NCI-H1092 (cell line): ENCODE measurements around the gene LBHD2.
A peak's percentile ranks its signal among the peaks of the same experiment; 100 is the strongest.
"Not testable (repeated sequence)": the region's sequence is repeated elsewhere in the genome, so short reads cannot be mapped to it uniquely, and the experiment has no call there.

Source experiments
- DNase-seq: peaks from one replicate; lab custom pipeline; 2025; lab: John Stamatoyannopoulos, UW

LBHD2 gene

DNA sequence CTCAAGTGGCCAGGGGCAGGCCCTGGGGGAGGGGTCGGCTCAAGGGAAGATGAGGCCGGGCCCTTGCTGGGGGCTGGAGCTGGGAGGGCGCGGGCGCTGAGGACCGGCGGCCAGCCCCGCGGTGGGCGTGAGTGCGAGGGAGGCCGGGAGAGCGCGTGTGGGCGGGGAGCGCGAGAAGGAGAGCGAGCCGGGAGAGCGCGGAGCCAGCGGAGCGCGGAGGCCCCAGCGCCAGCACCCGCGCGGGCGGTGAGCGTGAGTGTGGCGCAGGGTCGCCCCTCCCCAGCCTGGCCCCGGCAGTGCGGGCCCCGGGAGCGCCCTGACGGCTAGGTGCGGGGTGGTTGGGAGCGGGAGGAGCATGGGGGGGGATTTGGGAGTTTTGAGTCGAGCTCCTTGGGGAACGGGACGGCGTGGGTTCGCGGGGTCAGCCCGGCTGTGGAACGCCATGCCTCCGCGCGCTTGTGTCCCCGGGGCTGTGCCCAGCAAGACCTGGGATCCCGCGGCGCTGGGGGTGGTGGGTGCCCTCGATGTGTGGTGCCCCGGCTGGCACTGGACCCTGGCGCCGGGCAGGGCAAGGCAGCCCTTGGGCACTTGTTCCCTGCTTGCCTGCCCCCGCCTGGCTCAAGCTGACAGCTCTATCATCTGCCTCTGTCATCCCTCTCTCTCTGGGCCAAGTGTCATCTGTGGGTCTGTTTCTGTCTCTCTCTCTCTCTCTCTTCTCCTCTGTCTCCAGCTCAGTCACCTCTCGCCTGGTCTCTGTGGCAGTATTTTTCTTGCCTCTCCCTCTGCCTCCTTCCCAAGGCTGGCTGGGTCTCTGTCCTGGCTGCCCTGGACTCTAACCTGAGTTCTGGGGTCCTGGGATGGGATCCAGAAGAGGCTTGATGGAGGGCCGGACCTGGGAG lies at the start of gene LBHD2:
Gene LBHD2, plus strand, starts transcription at position 190 of the 899 bp plus-strand sequence. CDS start 1,803 bp downstream, outside the sequence.
- no peak for DNase-seq

- DNase-seq = no peak
Observed at GRCh38 chr14:103041464-103041863, 42.5 kb upstream of the LBHD2 start.

DNA sequence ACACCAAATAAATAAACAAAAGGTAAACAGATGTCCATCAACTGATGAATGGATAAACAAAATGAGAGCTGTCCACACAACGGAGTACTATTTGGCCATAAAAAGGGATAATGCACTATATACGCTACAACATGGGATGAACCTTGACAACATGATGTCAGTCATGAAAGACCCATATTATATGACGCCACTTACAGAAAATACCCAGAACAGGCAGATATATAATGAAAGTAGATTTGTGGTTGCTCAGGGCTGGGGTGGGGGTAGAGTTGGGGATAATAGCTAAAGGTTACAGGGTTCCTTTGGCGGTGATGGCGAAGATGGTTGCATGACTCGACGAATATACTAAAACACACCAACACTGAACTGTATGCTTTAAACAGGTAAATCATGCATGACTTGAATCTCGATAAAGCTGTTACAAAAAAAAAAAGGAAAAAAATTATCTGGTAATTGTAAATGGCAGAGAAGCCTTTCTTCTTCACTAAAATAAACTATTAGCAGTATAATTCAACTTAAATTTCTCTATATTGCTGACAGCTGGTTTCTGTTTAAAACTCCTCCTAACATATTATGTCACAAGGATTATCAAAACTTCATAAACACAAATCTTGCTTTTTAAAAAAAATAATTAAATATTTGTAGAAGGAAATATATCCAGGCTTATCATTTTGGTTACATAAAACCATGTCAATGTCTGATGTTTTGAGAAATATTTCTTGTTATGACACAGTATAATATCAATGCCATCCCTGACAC lies 40.6 kb upstream of the LBHD2 start:
- no peak for DNase-seq

- no peak for DNase-seq
Observed at GRCh38 chr14:103045371-103045869, 38.6 kb upstream of the LBHD2 start.

GRCh38 chr14:103047453-103047852 lies 36.6 kb upstream of the LBHD2 start:
- DNase-seq = not testable (repeated sequence)

GRCh38 chr14:103050935-103051334 lies 33.1 kb upstream of the LBHD2 start:
- DNase-seq = no peak

- no peak for DNase-seq
Observed at GRCh38 chr14:103052407-103052806, 31.6 kb upstream of the LBHD2 start.

- no peak for DNase-seq
Observed at GRCh38 chr14:103055695-103056094, 28.3 kb upstream of the LBHD2 start.

DNA sequence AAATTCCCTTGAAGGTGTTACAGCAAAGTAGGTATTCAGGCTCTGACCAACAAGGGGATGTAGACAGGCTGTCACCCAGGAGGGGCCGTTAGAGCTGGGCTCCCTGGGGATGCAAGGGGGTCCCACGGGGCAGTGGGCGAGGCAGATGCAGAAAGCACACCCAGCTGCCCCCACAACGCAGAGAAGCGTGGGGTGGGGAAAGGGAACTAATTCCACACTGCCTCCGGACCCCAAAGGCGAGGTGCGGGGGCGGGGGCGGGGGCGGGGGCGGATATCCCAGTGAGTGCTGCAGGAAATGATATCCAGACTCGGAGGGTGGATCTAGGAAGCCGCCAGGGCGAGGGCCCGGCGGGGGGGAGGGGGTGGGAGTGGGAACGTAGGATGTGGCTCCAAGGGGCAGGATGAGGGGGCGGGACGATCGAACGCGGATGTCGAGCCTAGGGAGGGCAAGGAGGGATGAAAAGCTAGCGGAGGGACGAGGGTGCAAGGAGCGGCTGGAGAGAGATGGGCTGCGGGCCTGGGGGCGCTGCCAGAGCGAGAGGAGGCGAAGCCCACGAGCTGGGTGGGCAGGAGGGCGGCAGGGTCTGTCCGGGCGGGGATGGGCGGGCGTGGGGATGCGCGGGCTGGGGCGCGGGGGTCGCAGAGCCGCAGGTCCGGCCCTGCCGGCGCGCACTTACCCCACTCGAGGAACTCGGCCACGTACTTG lies 27.5 kb upstream of the LBHD2 start:
- no peak for DNase-seq

GRCh38 chr14:103057028-103057371 lies 27.0 kb upstream of the LBHD2 start:
- DNase-seq = no peak

- DNase-seq = peak; percentile 86
Observed at GRCh38 chr14:103057372-103058163, 26.4 kb upstream of the LBHD2 start, which contains the start of gene CDC42BPB. TSS of gene CDC42BPB (minus strand) at chr14:103057549. CDS start at chr14:103057173, 376 bp downstream.

DNA sequence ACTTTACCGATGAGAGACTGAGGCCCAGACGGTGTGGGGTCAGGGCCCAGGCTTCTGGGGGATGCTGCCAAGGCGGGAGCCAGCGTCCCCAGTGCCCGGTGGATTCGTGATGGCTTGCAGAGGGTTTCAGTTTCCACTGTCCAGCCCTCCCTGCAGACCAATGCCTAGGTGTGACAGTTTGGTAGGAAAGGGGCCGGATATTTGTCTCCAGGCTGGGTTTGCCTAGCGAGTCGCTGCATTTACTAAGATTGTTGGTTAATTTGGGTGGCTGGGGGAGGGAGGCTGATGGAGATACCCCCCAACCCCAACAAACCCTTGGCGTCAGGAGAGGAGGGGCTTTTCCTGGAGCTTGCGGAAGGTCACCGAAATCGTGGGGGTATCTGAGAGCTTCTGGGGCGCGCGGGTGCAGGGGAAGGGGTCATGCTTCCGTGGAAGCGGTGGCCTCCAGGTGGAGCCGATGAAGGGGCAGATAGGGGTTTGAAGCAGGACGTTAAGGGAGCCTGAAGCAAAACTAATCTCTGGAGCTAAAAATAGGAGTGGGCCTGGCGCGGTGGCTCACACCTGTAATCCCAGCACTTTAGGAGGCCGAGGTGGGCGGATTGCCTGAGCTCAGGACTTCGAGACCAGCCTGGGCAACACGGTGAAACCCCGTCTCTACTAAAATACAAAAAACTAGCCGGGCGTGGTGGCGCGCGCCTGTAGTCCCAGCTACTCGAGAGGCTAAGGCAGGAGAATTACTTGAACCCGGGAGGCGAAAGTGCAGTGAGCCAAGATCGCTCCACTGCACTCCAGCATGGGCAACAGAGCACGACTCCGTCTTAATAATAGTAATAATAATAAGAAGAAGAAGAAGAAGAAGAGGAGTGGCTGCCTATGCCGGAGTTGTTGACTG lies 25.6 kb upstream of the LBHD2 start:
- DNase-seq = no peak

DNA sequence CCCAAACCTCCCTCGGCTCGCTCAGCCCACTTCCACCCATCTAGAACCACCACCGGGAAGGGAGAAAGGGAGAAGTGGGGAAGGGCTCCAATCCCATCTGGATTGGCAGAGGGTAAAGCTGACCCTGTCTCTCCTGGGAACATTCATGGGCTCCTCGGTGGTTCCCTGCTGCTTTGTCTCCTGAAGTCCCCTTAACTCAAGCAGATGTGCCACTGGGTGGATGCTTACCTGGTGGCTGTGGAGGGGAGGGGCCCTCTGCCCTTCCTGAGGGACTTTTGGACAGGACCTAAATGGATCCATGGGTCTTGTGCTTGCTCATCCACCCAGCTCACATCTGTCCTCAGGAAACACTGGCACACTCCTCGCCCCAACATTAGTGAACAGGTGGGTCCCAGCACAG lies 24.5 kb upstream of the LBHD2 start:
- DNase-seq = no peak

GRCh38 chr14:103061482-103061976 lies 22.5 kb upstream of the LBHD2 start:
- no peak for DNase-seq

DNA sequence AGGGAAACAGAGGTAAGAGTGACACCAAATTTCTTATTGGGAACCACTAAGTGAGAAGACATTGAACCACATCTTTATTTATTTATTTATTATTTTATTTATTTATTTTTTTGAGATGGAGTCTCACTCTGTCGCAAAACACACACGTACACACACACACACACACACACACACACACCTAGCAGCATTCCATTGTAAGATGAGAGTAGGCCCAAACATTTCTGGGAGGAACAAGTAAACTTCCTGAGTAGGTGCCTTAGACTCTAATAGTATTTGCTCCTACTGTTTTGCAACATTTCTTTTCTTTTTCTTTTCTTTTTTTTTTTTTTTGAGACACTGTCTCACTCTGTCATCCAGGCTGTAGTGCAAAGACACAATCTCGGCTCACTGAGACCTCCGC lies 19.6 kb upstream of the LBHD2 start:
- no peak for DNase-seq

GRCh38 chr14:103064978-103065377 lies 19.0 kb upstream of the LBHD2 start:
- DNase-seq = no peak

- DNase-seq = no peak
Observed at GRCh38 chr14:103065861-103066260, 18.1 kb upstream of the LBHD2 start.

GRCh38 chr14:103066399-103066798 lies 17.6 kb upstream of the LBHD2 start:
- DNase-seq = no peak

DNA sequence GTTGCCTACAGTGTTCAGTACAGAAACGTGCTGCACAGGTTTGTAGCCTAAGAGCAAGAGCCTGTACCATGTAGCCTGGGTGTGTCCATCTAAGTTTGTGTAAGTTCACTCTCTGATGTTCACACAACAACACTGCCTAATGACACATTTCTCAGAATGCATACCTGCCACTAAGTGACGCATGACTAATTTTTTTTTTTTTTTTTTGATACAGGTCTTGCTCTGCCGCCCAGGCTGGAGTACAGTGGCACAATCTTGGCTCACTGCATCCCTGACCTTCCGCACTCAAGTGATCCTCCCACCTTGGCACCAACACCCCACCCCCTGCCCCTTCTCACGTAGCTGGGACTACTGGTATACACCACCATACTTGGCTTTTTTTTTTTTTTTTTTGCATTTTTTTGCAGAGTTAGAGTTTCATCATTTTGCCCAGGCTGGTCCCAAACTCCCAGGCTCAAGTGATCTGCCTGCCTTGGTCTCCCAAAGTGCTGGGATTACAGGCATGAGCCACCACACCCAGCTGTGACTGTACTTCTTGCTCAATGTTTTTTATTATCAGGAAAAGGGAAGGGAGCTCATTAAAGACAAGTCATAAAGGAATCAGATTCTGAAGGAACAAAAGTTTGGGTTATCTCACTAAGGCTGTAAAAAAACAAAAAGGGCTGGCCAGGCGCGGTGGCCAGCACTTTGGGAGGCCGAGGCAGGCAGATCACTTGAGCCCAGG lies 16.6 kb upstream of the LBHD2 start:
- no peak for DNase-seq
